Uterus (tissue), 4 donors: ENCODE data around the gene FCN3. TPM values are rescaled to one million over a fixed set of nuclear protein-coding genes. Genes with fewer than 3 reads are reported as not detected.
A peak's percentile ranks its signal among the peaks of the same experiment; 100 is the strongest.

ENCODE experiments used
- DNase-seq, 2 donors: peaks; one replicate each; pipeline ENCODE4 v3.0.0-alpha.2; 2019 to 2020
- H3K27ac ChIP-seq, 2 donors: fragments of 200-600 bp; sonication (generic); 1 replicate in 1 of 2; 2 replicates in 1 of 2; pipeline ENCODE4 v1.5.1; 2016 to 2018
- H3K27me3 ChIP-seq, 2 donors: fragments of 200-600 bp; sonication (generic); one replicate each; pipeline ENCODE4 v1.5.1; 2018 to 2019; ENCODE audit warnings: control low read depth in 1 of 2
- H3K36me3 ChIP-seq, 2 donors: fragments of 200-600 bp; sonication (generic); one replicate each; pipeline ENCODE4 v1.5.1; 2019; ENCODE audit warnings: control low read depth in 1 of 2
- H3K4me1 ChIP-seq, 2 donors: fragments of 200-600 bp; sonication (generic); one replicate each; pipeline ENCODE4 v1.5.1; 2018 to 2019; ENCODE audit warnings: control low read depth in 1 of 2
- H3K4me3 ChIP-seq, 2 donors: fragments of 200-600 bp; sonication (generic); 1 replicate in 1 of 2; 2 replicates in 1 of 2; pipeline ENCODE4 v1.5.1; 2018 to 2019; ENCODE audit warnings: mild to moderate bottlenecking in 1 of 2
- H3K9me3 ChIP-seq, 2 donors: fragments of 200-600 bp; sonication (generic); one replicate each; pipeline ENCODE4 v1.5.1; 2019; ENCODE audit warnings: control low read depth in 1 of 2
- CTCF ChIP-seq, 4 experiments: fragments of 200-600 bp in 2 of 4; fragments of 450-650 bp in 2 of 4; sonication (generic) in 2 of 4; IDR thresholded peaks; one replicate each; pipeline ENCODE4 v1.5.1; 2016 to 2019; ENCODE audit warnings: antibody characterized with exemption in 4 of 4, mild to moderate bottlenecking in 2 of 4, moderate library complexity in 1 of 4
- POLR2A ChIP-seq, 2 donors: fragments of 450-650 bp; IDR thresholded peaks; one replicate each; pipeline ENCODE4 v1.6.1; 2016; ENCODE audit warnings: antibody characterized with exemption in 2 of 2, mild to moderate bottlenecking in 1 of 2, moderate library complexity in 1 of 2
- intact Hi-C: fragments of 100-400 bp; cut with DNase I; formaldehyde crosslinking; loops from one replicate; pipeline ENCODE4 v1.15.1; 2023; ENCODE audit warnings: low total_unique reads
- total RNA-seq, 4 donors: library from RNA; depleted of rRNA in 3 of 4; stranded (reverse); fragments of >200 nt in 3 of 4; gene quantifications; one replicate each; pipeline versions ENCODE4 v1.1.0 to v1.2.4, GENCODE V29; 2014 to 2023
- donor health status: DM: yes; HTN: yes; CAD: no.

Gene FCN3
- total RNA-seq, 4 donors from 2014 or later: 2.1 to 4.7 (median 2.4) TPM; not detected in 1

- intact Hi-C loops: no loop called here
- DNase-seq: peak; percentile 36
- no peak overlapping the region for H3K4me3 ChIP-seq
- TF ChIP-seq POLR2A (IDR thresholded peaks at IDR 0.05): no peak
- peak; percentile 48 to 76 (median 72) for TF ChIP-seq CTCF (IDR thresholded peaks at IDR 0.05)
- H3K9me3 ChIP-seq: no peaks in the 10 kb centered on the region
- no peaks in the 10 kb centered on the region for H3K4me1 ChIP-seq
- no peaks in the 10 kb centered on the region for H3K27me3 ChIP-seq
- H3K27ac ChIP-seq: no peak overlapping the region
- H3K36me3 ChIP-seq: no peaks in the 10 kb centered on the region
These were observed 41.9 kb downstream of the FCN3 start for GRCh38 chr1:27332536-27333281.

- DNase-seq: no peak
- Histone ChIP-seq H3K27me3 (no peaks in the 10 kb centered on the region), H3K4me1 (no peaks in the 10 kb centered on the region), H3K9me3 (no peaks in the 10 kb centered on the region), H3K4me3 (no peak overlapping the region), H3K27ac (no peak overlapping the region), H3K36me3 (no peaks in the 10 kb centered on the region)
- intact Hi-C loops: no loop called here
- TF ChIP-seq POLR2A (IDR thresholded peaks at IDR 0.05) (no peak), CTCF (IDR thresholded peaks at IDR 0.05) (no peak)
These were observed 42.7 kb downstream of the FCN3 start for GRCh38 chr1:27331922-27332321.

- H3K27me3 ChIP-seq: no peaks in the 10 kb centered on the region
- H3K9me3 ChIP-seq: no peaks in the 10 kb centered on the region
- no peak for TF ChIP-seq CTCF (IDR thresholded peaks at IDR 0.05)
- TF ChIP-seq POLR2A (IDR thresholded peaks at IDR 0.05): no peak
- intact Hi-C loops: no loop called here
- no peak overlapping the region for H3K27ac ChIP-seq
- DNase-seq: no peak
- no peak overlapping the region for H3K4me3 ChIP-seq
- H3K36me3 ChIP-seq: no peaks in the 10 kb centered on the region
- no peaks in the 10 kb centered on the region for H3K4me1 ChIP-seq
These were observed 43.2 kb downstream of the FCN3 start for GRCh38 chr1:27331426-27331825.

- no peak for DNase-seq
- Histone ChIP-seq H3K4me3 (no peak overlapping the region), H3K36me3 (no peaks in the 10 kb centered on the region), H3K4me1 (no peaks in the 10 kb centered on the region), H3K27me3 (no peaks in the 10 kb centered on the region), H3K9me3 (no peaks in the 10 kb centered on the region), H3K27ac (no peak overlapping the region)
- intact Hi-C loops: no loop called here
- TF ChIP-seq POLR2A (IDR thresholded peaks at IDR 0.05): no peak
- no peak for TF ChIP-seq CTCF (IDR thresholded peaks at IDR 0.05)
These were observed 43.8 kb downstream of the FCN3 start for GRCh38 chr1:27330786-27331185.

GRCh38 chr1:27327964-27328363 lies 46.7 kb downstream of the FCN3 start:
- Histone ChIP-seq H3K9me3 (no peaks in the 10 kb centered on the region), H3K36me3 (no peaks in the 10 kb centered on the region), H3K4me1 (peaks cover 0 to 7% of the 10 kb centered on the region in 2 donors), H3K27ac (no peak overlapping the region), H3K4me3 (no peak overlapping the region), H3K27me3 (no peaks in the 10 kb centered on the region)
- intact Hi-C loops: no loop called here
- no peak for DNase-seq
- TF ChIP-seq CTCF (IDR thresholded peaks at IDR 0.05): no peak
- no peak for TF ChIP-seq POLR2A (IDR thresholded peaks at IDR 0.05)
